Small intestine (tissue), 7 donors: ENCODE results near the gene ZNF628. TPM values are rescaled to one million over a fixed set of nuclear protein-coding genes. Genes with fewer than 3 reads are reported as not detected.
"Not testable (repeated sequence)": the region's sequence is repeated elsewhere in the genome, so short reads cannot be mapped to it uniquely, and the experiment has no call there.

Experiments used
- DNase-seq, 2 donors: peaks; one replicate each; pipeline versions ENCODE4 v3.0.0 to v3.0.0-alpha.2; 2013
- FAIRE-seq: peaks from 2 replicates; lab custom pipeline; 2012; peaks lifted over from hg19 to GRCh38; lab: Jason Lieb, UNC
- H3K27ac ChIP-seq, 3 donors: one replicate each; pipeline ENCODE4 v1.5.1; 2013; ENCODE audit warnings: low read length in 2 of 3, mild to moderate bottlenecking in 2 of 3, control low read depth in 1 of 3, inconsistent platforms in 1 of 3, low read depth in 1 of 3, moderate library complexity in 1 of 3
- H3K27me3 ChIP-seq, 3 donors: one replicate each; pipeline ENCODE4 v1.6.1; 2013; ENCODE audit warnings: low read length in 3 of 3, inconsistent platforms in 1 of 3; ENCODE audit not compliant: control insufficient read depth in 3 of 3, insufficient read depth in 3 of 3
- H3K36me3 ChIP-seq, 3 donors: one replicate each; pipeline ENCODE4 v1.6.1; 2013; ENCODE audit warnings: low read length in 3 of 3, inconsistent platforms in 1 of 3, low read depth in 1 of 3, mild to moderate bottlenecking in 1 of 3, moderate library complexity in 1 of 3; ENCODE audit not compliant: control insufficient read depth in 3 of 3, insufficient read depth in 2 of 3
- H3K4me1 ChIP-seq, 3 donors: one replicate each; pipeline ENCODE4 v1.6.1; 2013; ENCODE audit warnings: low read length in 2 of 3, inconsistent platforms in 1 of 3, low read depth in 1 of 3, mild to moderate bottlenecking in 1 of 3, moderate library complexity in 1 of 3; ENCODE audit not compliant: control insufficient read depth in 3 of 3, insufficient read depth in 2 of 3
- H3K4me3 ChIP-seq, 3 donors: one replicate each; pipeline ENCODE4 v1.5.1; 2013; ENCODE audit warnings: low read length in 3 of 3, control low read depth in 1 of 3, inconsistent platforms in 1 of 3, low read depth in 1 of 3, mild to moderate bottlenecking in 1 of 3, moderate library complexity in 1 of 3
- H3K9me3 ChIP-seq, 2 donors: one replicate each; pipeline ENCODE4 v1.6.1; 2013; ENCODE audit warnings: low read depth in 1 of 2, low read length in 1 of 2; ENCODE audit not compliant: control insufficient read depth in 2 of 2, insufficient read depth in 1 of 2
- WGBS, 3 donors: extraction: QIAGEN DNeasy Blood & Tissue Kit; methylation state at CpG; one replicate each; pipeline ENCODE4 v1.1.7; 2013; 5-methylcytosine and 5-hydroxymethylcytosine counted together
- polyA plus RNA-seq, 4 donors: library from polyadenylated mRNA; stranded (reverse) in 3 of 4; unstranded in 1 of 4; fragments of 200-250 nt in 3 of 4; fragments of 120-200 nt in 1 of 4; gene quantifications; one replicate each; pipeline versions ENCODE4 v1.2.1 to v1.2.3, GENCODE V29; 2013
- donor health status: healthy with polysubstance abuse.
- donor health status: control.
- donor health status: control.
- donor health status: Bipolar disorder and iron deficiency.
- donor health status: healthy.

The ZNF628 gene
- polyA plus RNA-seq, 4 donors = 1.1 to 7.0 (median 5.0) TPM

- no peak for DNase-seq
- H3K27me3 ChIP-seq = peaks cover 11 to 80% (median 51%) of the 10 kb centered on the region in 3 donors
- no peak overlapping the region for H3K4me3 ChIP-seq
- H3K4me1 ChIP-seq = peaks cover 0 to 2% (median 0%) of the 10 kb centered on the region in 3 donors
- peaks cover 0 to 4% of the 10 kb centered on the region in 2 donors for H3K9me3 ChIP-seq
- no peak overlapping the region for H3K27ac ChIP-seq
- FAIRE-seq = no peak
- WGBS, 3 donors = 36 to 41% (median 40%) methylated on average over 17 to 18 of the region's 18 CpGs
- no peaks in the 10 kb centered on the region for H3K36me3 ChIP-seq
Measured at GRCh38 chr19:55443824-55444480, 32.5 kb upstream of the ZNF628 start.

GRCh38 chr19:55444646-55445045 is 31.8 kb upstream of the ZNF628 start:
- DNase-seq (no peak), FAIRE-seq (no peak)
- H3K4me3 ChIP-seq = no peak overlapping the region
- H3K27me3 ChIP-seq = peaks cover 11 to 79% (median 46%) of the 10 kb centered on the region in 3 donors
- peaks cover 0 to 4% of the 10 kb centered on the region in 2 donors for H3K9me3 ChIP-seq
- H3K36me3 ChIP-seq = no peaks in the 10 kb centered on the region
- H3K27ac ChIP-seq = no peak overlapping the region
- 48 to 51% (median 49%) methylated on average over 11 of the region's 11 CpGs for WGBS, 3 donors
- peaks cover 0 to 2% (median 0%) of the 10 kb centered on the region in 3 donors for H3K4me1 ChIP-seq

GRCh38 chr19:55446060-55446459 is 30.4 kb upstream of the ZNF628 start:
- DNase-seq = no peak
- H3K9me3 ChIP-seq = no peaks in the 10 kb centered on the region
- no peaks in the 10 kb centered on the region for H3K36me3 ChIP-seq
- peaks cover 11 to 77% (median 45%) of the 10 kb centered on the region in 3 donors for H3K27me3 ChIP-seq
- FAIRE-seq = no peak
- H3K4me1 ChIP-seq = peaks cover 0 to 2% (median 0%) of the 10 kb centered on the region in 3 donors
- WGBS, 3 donors = 60 to 69% (median 62%) methylated on average over 8 of the region's 8 CpGs
- H3K4me3 ChIP-seq = no peak overlapping the region
- no peak overlapping the region for H3K27ac ChIP-seq

- Histone ChIP-seq H3K36me3 (no peaks in the 10 kb centered on the region), H3K27me3 (peaks cover 13 to 79% (median 40%) of the 10 kb centered on the region in 3 donors), H3K27ac (no peak overlapping the region), H3K4me3 (no peak overlapping the region), H3K9me3 (no peaks in the 10 kb centered on the region), H3K4me1 (peaks cover 0 to 5% (median 2%) of the 10 kb centered on the region in 3 donors)
- WGBS, 3 donors = 27 to 38% (median 36%) methylated on average over 15 to 16 of the region's 16 CpGs
- DNase-seq (no peak), FAIRE-seq (no peak)
Measured at GRCh38 chr19:55447421-55448174, 28.8 kb upstream of the ZNF628 start.

- not testable (repeated sequence) for H3K9me3 ChIP-seq, DNase-seq, H3K4me3 ChIP-seq, H3K36me3 ChIP-seq, FAIRE-seq, H3K27ac ChIP-seq, H3K4me1 ChIP-seq
- peaks cover 14 to 76% (median 37%) of the 10 kb centered on the region in 3 donors for H3K27me3 ChIP-seq
- 88 to 90% (median 89%) methylated on average over 5 of the region's 5 CpGs for WGBS, 3 donors
Measured at GRCh38 chr19:55448175-55448490, 28.3 kb upstream of the ZNF628 start.

- peaks cover 0 to 7% (median 6%) of the 10 kb centered on the region in 3 donors for H3K36me3 ChIP-seq
- no peak overlapping the region for H3K27ac ChIP-seq
- no peaks in the 10 kb centered on the region for H3K9me3 ChIP-seq
- no peak overlapping the region for H3K4me3 ChIP-seq
- peaks cover 0 to 10% (median 3%) of the 10 kb centered on the region in 3 donors for H3K4me1 ChIP-seq
- DNase-seq = no peak
- peaks cover 9 to 63% (median 27%) of the 10 kb centered on the region in 3 donors for H3K27me3 ChIP-seq
- FAIRE-seq = no peak
- 34 to 35% (median 35%) methylated on average over 14 to 16 of the region's 16 CpGs for WGBS, 3 donors
Measured at GRCh38 chr19:55449469-55449868, 26.9 kb upstream of the ZNF628 start.

- Histone ChIP-seq H3K27ac (no peak overlapping the region), H3K36me3 (peaks cover 0 to 23% (median 7%) of the 10 kb centered on the region in 3 donors), H3K9me3 (no peaks in the 10 kb centered on the region), H3K4me1 (peaks cover 0 to 10% (median 3%) of the 10 kb centered on the region in 3 donors), H3K4me3 (peak overlapping the region in 1 of 3 donors; percentile 23), H3K27me3 (peaks cover 5 to 47% (median 17%) of the 10 kb centered on the region in 3 donors)
- DNase-seq (no peak), FAIRE-seq (no peak)
- 0 to 4% (median 2%) methylated on average over 27 to 80 of the region's 80 CpGs for WGBS, 3 donors
Measured at GRCh38 chr19:55451163-55451964, 25.1 kb upstream of the ZNF628 start.
